ELR (cell line): Measurements from ENCODE around the gene ZNF451.

Source experiments
- DNase-seq: peaks from one replicate; pipeline ENCODE4 v3.0.0-alpha.2; 2015; ENCODE audit warnings: low read depth

The ZNF451 gene

DNA sequence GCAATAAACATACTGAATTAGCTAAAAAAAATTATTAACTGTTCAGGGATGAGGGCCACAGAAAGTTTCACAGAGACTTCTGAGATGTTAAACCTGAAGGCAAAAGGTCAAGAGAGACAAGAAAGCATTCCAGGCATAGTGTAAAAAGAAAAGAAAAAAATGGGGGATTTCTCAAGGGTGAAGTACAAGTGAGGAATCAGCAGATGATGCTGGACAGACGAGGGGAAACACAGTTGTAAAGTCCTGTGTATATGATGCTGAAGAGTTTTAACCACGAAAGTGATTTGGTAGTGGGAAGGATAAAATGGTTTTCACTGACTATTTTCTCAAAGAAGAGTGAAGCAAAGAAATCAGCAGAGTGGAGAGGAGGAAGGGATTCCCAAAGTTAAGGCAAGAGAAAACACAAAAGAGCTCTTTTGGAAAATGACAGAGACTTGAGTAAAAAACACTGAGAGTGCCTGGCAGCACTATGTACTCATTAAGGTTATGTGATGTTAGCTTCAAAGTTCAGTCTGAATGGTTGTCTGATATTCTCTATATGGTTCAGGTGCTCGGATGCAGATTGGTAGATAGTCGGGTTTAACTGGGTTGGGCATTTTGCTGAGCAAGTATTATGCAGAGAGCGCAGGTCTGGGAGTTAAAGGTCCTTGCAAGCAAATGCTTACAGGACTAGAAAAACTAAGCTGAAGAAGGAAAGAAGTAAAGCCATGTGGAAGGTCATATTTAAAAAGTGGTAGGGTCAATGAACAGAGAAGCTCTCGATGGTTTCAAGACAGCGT, 115.8 kb downstream of the ZNF451 start:
- no peak for DNase-seq

GRCh38 chr6:57207141-57207540, 117.2 kb downstream of the ZNF451 start:
- DNase-seq, result peak; percentile 75

- no peak for DNase-seq
These were observed 117.9 kb downstream of the ZNF451 start for GRCh38 chr6:57207872-57208271.

DNA sequence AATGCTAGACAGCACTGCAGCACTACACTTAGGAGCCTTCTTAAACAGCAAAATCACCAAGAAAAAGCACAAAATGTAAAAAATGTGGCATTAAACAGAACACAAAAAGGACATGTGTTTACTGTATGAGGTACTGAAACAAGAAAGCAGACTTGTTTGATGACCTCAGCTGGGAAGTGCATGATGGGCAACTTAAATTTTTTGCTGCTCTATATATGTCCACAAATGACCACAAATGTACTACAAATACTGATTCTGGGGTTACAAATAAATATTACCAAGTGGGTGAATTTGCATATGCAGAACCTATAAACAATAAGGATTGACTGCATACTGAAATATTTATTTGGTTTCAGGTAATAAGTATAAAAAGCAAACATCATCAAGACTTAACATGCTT, 119.0 kb downstream of the ZNF451 start:
- no peak for DNase-seq

DNA sequence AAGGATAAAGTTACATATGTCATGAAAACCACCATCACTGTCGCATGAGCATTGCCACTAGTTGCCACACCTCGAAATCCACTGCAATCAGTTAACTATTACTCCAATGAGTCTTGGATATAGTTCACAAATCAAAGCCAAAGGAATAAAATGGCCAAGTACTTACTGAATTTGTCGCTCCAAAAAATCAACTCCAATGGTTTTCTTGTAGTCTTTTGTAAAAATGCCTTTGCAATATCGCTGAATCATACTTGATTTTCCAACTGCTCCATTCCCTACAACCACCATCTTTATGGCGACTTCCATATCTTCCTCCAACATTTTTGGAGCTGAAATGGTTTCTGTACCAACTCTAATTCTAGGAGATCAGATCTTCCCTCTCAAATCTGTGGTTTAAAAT, 120.1 kb downstream of the ZNF451 start:
- DNase-seq, result no peak

DNA sequence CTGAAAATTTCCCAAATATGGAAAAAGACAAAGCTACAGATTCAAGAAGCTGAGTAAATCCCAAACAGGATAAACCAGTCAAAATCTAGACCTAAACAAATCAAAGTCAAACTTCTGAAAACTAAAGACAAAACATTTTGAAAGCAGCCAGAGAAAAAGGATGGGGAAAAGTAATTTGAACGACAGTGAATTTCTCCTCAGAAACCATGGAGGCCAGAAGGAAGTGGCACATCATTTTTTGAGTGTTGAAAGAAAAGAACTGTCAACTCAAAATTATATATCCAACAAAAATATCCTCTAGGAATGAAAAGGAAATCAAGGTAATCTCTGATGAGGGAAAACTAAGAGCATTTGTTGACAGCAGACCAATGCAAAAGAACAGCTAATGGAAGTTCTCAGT, 125.3 kb downstream of the ZNF451 start:
- DNase-seq, result no peak

- DNase-seq, result peak; percentile 35
These were observed 126.5 kb downstream of the ZNF451 start for GRCh38 chr6:57216235-57217101.

GRCh38 chr6:57217270-57217669, 127.3 kb downstream of the ZNF451 start:
- DNase-seq, result no peak
